Ishikawa (cell line): ENCODE data around the gene SNX22.

Source experiments
- CEBPB ChIP-seq: IDR thresholded peaks from 2 replicates; pipeline ENCODE4 v1.6.1; 2012
- CREB1 ChIP-seq: IDR thresholded peaks from 2 replicates; pipeline ENCODE4 v1.6.1; 2012; ENCODE audit warnings: low read depth
- EGR1 ChIP-seq: IDR thresholded peaks from 2 replicates; pipeline ENCODE4 v1.6.1; 2012
- EP300 ChIP-seq: IDR thresholded peaks from 2 replicates; pipeline ENCODE4 v1.6.1; 2012; ENCODE audit warnings: borderline replicate concordance
- FOXM1 ChIP-seq: IDR thresholded peaks from 2 replicates; pipeline ENCODE4 v1.6.1; 2012; ENCODE audit warnings: low read depth, borderline replicate concordance
- NFIC ChIP-seq: IDR thresholded peaks from 2 replicates; pipeline ENCODE4 v1.6.1; 2012
- RAD21 ChIP-seq: IDR thresholded peaks from 2 replicates; pipeline ENCODE4 v1.6.1; 2012; ENCODE audit warnings: low read depth
- TAF1 ChIP-seq: IDR thresholded peaks from 2 replicates; pipeline ENCODE4 v1.6.1; 2012; ENCODE audit warnings: low read depth, mild to moderate bottlenecking
- TCF12 ChIP-seq: IDR thresholded peaks from 2 replicates; pipeline ENCODE4 v1.6.1; 2012; ENCODE audit warnings: low read depth
- TEAD4 ChIP-seq: IDR thresholded peaks from 2 replicates; pipeline ENCODE4 v1.6.1; 2012
- YY1 ChIP-seq: IDR thresholded peaks from 2 replicates; pipeline ENCODE4 v1.6.1; 2012; ENCODE audit warnings: low read depth
- TF ChIP-seq, protein P1 (sequence below): IDR thresholded peaks from 2 replicates; pipeline ENCODE4 v1.6.1; 2012; ENCODE audit warnings: low read depth, mild to moderate bottlenecking
- TF ChIP-seq, protein P2 (sequence below): IDR thresholded peaks from 2 replicates; pipeline ENCODE4 v1.6.1; 2012

DNA sequence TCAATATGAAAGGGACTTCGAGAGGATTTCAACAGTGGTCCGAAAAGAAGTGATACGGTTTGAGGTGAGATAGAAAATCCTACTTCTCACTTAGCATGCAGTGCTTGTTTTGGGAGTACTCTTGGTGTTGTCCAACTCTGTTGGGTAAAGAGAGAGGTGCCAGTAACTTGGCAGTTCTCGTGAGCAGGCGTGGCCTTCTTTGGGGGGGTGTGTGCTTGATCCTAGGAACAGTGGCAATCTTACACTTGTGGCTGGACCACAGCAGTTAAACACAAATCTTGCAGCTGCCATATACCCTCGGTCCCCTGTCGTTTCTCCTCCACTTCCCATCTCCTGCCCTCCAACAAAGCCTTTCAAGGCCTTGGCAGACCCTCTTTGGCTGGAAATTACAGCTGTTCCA lies 15.2 kb upstream of the SNX22 start:
- no peak for TF ChIP-seq CREB1
- TF ChIP-seq TEAD4 = no peak
- no peak for TF ChIP-seq YY1
- TF ChIP-seq TCF12 = no peak
- TF ChIP-seq, protein P1, sequence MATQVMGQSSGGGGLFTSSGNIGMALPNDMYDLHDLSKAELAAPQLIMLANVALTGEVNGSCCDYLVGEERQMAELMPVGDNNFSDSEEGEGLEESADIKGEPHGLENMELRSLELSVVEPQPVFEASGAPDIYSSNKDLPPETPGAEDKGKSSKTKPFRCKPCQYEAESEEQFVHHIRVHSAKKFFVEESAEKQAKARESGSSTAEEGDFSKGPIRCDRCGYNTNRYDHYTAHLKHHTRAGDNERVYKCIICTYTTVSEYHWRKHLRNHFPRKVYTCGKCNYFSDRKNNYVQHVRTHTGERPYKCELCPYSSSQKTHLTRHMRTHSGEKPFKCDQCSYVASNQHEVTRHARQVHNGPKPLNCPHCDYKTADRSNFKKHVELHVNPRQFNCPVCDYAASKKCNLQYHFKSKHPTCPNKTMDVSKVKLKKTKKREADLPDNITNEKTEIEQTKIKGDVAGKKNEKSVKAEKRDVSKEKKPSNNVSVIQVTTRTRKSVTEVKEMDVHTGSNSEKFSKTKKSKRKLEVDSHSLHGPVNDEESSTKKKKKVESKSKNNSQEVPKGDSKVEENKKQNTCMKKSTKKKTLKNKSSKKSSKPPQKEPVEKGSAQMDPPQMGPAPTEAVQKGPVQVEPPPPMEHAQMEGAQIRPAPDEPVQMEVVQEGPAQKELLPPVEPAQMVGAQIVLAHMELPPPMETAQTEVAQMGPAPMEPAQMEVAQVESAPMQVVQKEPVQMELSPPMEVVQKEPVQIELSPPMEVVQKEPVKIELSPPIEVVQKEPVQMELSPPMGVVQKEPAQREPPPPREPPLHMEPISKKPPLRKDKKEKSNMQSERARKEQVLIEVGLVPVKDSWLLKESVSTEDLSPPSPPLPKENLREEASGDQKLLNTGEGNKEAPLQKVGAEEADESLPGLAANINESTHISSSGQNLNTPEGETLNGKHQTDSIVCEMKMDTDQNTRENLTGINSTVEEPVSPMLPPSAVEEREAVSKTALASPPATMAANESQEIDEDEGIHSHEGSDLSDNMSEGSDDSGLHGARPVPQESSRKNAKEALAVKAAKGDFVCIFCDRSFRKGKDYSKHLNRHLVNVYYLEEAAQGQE = no peak
- TF ChIP-seq RAD21 = no peak
- no peak for TF ChIP-seq EP300
- TF ChIP-seq FOXM1 = no peak
- no peak for TF ChIP-seq TAF1
- TF ChIP-seq, protein P2, sequence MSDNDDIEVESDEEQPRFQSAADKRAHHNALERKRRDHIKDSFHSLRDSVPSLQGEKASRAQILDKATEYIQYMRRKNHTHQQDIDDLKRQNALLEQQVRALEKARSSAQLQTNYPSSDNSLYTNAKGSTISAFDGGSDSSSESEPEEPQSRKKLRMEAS = no peak
- TF ChIP-seq CEBPB = no peak
- no peak for TF ChIP-seq NFIC
- no peak for TF ChIP-seq EGR1
